ENCODE data around the gene ABCG8.

Gene ABCG8

DNA sequence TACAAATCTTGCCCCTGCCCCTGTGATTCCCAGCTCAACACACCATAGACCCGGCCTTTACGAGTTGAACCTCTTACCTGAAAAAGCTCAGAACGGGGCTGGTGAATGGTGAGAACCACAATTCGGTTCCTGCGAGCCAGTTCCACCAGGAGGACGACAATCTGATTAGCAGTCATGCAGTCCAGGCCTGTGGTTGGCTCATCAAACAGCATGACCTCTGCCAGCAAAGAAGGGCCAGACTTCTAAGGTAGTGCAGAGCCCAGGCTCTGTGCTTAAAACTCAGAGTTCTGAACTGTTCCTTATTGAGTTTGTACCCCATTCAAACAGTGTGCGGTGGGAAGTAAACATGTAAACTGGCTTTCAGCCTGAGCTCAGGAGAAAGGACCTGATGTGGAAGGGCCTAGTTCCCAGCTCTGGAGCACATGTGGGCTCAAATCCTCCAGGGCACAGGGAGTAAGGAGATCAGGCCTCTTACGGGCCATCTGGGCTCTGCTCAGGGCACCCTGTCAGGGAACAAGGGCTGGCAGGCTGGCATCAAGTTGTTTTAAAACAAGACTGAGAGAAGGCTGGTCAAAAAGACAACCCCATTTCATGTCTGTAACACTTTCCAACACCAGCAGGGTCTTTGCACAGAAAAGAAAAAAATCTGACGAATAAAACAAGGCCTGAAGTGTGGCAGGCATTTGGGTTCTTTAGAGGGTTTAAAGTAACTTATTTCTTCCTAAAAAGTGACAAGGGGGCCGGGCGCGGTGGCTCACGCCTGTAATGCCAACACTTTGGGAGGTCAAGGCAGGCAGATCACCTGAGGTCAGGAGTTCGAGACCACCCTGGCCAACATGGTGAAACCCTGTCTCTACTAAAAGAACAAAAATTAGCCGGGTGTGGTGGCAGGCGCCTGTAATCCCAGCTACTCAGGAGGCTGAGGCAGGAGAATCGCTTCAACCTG is 12.2 kb upstream of the ABCG8 start:
- DNase-seq, result no peak

DNA sequence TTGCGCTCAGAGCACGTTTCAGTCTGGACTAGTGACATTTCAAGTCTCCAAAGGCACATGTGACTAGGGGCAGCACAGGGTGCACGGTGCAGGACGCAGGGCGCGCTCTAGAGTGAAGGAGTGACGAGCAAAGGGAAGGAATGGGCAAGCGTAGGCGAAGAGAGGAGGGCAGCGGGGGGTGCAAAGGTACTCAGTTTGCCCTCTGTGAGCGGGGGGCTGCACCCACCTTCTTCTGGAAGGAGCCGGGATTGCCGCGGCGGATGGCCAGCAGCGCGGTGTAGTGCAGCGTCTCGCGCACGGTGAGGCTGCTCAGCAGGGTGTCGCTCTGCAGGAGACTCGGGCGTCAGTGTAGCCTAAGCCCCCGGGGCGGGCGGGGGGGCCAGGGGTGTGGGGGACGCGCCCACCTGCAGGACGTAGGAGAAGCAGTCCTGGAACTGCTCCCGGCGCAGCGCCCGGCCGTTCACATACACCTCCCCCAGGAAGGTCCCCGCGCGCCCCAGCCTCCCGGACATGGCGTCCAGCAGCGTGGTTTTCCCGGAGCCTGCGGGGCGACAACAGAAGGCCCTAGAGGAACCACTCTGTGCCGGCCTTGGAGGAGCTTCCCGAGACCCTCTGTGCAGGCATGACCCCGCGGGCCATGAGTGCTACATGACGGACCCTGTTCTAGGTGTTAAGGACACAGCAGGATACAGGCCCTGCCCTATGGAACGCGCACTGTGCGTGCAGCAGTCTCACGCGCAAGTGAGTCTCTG is 7.1 kb upstream of the ABCG8 start:
- no peak for DNase-seq

DNA sequence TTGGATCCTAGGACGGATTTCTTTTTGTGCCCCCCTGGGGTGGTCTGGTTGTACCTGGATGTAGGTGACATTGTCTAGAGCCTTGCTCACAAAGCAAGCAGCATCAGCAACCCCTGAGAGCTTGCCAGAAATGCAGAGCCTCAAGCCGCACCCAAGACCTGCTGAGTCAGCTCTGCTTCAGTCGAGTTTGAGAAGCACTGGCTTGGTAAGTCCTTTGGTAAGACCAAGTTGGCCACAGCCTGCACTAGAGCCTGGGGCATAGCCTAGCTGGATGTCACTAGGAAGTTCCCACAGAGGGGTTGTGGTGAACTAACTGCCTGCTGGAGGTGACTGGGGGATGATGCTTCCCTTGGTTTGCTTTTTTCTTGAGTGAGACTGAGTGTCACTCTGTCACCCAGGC is 6.3 kb upstream of the ABCG8 start:
- DNase-seq, result no peak

DNA sequence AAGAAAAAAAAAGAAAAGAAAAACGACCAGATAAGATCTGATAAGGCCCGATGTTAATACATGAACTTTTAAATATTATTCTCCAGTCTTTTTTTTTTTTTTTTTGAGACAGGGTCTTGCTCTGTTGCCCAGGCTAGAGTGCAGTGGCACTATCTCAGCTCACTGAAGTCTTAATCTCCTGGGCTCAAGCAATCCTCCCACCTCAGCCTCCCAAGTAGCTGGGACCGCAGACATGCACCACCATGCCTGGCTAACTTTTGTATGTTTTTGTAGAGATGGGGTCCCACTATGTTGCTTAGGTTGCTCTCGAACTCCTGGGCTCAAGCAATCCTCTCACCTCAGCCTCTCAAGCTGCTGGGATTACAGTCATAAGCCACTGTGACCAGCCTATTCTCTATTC is 1.7 kb upstream of the ABCG8 start:
- no peak for DNase-seq

DNA sequence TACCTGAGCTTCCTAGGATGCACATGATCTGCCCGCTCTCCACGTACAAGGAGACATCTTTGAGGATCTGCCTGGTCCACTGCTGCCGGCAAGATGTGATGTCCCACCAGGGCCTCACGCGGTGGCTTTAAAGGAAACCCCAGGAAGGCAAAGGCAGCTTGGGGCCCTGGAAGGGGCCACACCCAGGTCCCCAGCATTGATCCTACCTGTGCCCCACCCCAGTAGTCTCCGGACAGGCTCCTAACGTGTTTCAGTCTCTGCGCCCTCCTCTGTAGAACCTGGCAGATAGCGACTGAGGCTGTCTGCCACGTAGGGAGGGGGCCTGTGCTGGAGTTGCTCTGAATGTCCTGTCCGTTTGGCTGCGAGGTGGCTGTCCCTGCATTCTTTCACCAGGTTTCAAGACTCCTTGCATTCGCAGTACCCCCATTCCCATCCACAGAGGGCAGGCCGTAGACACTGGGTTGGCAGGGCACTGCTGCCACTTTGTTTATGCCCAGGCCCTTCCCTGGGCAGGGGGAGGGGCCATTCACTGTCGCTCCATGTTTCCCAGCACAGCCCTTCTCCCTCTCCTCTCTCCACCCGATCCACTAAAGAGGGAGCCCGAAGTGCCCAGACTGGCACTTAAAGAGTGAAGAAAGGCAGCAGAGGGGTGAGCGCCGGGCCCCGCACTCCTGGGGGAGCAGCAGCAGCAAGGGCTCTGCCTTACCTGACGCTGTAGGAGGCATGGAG is 776 bp upstream of the ABCG8 start:
- no peak for DNase-seq

DNA sequence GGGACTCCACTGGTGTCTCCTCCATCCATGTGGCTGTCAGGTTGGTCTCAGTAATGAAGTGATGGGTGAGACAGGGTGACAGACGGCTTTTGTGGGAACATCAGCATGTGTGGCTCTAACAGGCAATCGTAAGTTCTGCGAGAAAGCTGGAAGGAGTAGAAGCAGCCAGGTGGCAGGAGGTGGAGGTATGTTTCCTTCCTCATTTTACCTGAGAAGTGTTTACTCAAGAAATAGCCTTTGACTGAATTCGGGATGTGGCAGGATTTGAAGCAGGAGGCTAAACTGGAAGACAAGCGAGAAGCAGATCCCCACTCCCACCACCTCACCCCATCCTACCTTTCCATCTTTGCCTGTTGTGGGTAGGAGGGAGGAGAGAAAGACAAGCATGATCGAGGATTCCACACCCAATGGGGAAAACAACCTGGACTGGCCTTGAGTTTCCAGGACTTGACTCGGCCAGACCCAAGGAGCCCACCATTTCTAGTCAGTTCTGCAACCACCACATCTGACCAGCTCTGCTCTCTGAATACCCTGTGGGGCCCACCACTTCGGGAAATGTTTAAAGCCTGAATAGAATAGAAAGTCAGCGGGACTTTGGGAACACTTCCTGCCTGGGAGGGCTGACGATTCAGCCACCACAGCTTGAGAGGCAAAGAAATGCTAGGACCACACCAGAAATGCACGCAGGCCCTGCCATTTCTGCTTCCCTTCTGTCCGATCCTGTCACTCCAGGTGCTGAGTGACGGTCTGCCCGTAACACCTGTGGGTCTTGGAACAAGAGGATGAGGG is 1.2 kb downstream of the ABCG8 start:
- no peak for DNase-seq

DNA sequence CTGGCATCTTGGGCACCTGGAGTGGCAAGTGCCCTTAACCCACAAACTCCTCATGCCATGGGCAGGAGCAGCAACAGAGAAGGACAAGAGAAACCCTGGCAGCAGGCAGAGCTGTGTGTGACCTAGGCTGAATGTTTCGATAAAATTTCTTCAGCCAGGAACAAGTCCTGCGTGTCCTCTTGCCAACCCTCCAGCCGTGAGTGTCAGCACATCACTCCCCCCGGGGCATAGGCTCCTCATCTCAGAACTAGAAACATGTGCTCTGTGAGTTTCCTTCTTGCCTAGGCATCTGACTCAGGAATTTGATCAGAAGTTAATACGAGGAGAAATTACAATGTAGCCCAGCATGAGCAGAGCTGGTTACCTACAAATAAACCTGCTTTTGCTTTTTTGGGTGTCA is 2.2 kb downstream of the ABCG8 start:
- no peak for DNase-seq

DNA sequence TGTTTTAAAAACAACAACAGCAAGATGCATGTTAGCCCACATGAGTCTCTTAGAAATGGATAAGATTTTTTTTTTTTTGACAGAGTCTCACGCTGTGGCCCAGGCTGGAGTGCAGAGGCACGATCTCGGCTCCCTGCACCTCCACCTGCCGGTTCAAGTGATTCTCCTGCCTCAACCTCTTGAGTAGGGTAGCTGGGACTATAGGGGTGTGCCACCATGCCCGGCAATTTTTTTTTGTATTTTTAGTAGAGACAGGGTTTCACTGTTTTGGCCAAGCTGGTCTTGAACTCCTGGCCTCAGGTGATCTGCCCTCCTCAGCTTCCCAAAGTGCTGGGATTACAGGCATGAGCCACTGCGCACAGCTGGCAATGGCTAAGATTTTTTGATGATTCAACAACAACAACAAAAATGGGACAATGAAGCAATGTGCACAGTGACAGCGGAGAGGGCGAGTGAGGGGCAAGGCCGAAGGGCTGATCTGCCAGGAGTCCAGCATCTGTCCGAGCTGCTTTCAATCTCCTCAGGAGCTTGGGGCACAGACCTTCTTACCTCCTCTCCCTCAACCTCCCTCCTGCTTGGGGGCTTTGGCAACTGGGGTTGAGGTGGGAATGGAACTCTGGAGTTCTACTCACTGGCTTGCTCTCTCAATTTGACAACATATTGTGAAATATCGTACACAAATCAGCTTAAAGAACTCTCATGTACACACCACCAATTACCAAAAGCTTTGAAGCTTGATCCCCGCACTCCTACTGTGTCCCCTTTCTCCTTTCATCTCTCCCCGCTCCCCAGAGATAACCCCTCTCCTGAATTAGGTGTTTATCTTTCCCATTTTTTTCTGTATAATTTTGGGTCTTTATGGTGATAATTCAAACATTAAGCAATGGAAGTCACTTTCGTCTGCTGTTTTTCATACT is 3.4 kb downstream of the ABCG8 start:
- DNase-seq, result no peak

DNA sequence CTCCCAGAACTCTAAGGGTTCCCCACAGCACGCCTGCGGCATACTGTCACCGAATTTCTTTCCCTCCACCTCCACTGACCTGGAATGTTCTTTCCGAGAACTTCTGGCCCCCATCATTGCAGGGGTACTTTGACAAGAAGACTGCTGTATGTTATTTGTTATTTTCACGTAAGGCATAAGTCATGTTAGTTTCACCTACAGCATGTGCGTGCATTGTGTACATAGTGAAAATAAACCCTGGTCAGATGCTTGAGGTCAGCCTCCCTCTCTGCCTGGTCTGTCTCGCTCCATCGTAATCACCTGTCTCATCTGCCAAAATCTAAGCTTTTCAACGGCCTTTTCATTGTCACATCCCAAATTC is 4.1 kb downstream of the ABCG8 start:
- no peak for DNase-seq

DNA sequence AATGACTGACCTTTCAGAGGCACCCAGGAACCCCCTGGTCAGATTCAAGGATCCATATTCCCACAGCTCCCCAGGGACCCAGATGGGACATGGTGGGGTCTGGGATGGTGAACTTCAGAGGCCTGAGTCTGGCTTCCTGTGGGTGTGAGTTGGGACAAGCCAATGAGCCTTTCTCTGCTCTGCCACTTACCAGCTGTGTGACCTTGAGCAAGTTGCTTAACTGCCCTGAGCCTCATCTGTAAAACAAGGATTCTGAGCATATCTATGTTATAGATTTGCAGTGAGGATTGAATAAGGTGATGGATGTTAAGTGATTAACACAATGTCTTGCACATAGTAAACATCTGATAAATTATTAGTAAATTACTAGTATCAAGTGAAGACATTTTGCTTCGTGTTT is 6.4 kb downstream of the ABCG8 start:
- no peak for DNase-seq

DNA sequence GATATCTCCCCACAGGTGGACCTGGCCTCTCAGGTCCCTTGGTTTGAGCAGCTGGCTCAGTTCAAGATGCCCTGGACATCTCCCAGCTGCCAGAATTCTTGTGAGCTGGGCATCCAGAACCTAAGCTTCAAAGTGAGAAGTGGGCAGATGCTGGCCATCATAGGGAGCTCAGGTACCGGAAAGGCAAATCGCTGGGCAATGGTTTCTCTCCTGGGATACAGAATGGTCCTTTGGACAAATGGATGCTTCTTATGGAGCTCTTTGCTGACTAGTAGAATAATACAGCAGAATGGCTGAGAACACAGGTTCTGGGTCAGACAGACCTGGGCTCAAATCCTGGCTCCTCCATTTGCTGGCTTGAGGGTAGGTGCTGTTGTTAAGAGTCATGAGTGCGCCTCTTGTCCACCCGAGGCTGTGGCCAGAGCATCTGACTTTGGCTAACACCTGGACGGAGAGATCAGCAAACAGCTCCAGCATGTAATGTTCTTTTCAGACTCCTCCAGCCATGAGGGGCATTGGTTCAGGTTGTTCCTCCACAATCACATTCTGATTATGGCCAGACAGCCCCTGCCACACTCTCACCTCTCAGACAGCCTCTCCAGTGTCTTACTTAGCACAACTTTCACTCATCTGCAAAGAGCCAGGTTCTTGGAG is 7.5 kb downstream of the ABCG8 start:
- no peak for DNase-seq

DNA sequence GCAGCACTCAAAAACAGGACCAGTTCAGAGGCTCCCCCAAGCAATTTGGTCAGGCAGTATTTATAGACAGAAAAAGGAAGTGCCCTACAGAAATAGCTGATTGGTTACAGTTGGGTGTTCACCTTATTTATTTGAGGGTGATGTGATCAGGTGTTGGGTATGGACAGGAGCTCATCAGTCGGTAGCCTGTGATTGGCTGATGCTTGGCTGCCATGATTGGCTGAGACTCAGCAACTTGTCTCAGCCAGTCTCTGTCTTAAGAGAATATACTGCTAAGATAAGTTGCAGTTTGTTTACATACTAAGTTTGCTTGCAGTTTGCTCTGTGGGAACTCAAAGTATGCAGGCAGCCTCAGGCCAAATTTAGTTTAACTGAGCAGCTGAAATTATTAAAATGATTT is 9.4 kb downstream of the ABCG8 start:
- DNase-seq, result no peak

DNA sequence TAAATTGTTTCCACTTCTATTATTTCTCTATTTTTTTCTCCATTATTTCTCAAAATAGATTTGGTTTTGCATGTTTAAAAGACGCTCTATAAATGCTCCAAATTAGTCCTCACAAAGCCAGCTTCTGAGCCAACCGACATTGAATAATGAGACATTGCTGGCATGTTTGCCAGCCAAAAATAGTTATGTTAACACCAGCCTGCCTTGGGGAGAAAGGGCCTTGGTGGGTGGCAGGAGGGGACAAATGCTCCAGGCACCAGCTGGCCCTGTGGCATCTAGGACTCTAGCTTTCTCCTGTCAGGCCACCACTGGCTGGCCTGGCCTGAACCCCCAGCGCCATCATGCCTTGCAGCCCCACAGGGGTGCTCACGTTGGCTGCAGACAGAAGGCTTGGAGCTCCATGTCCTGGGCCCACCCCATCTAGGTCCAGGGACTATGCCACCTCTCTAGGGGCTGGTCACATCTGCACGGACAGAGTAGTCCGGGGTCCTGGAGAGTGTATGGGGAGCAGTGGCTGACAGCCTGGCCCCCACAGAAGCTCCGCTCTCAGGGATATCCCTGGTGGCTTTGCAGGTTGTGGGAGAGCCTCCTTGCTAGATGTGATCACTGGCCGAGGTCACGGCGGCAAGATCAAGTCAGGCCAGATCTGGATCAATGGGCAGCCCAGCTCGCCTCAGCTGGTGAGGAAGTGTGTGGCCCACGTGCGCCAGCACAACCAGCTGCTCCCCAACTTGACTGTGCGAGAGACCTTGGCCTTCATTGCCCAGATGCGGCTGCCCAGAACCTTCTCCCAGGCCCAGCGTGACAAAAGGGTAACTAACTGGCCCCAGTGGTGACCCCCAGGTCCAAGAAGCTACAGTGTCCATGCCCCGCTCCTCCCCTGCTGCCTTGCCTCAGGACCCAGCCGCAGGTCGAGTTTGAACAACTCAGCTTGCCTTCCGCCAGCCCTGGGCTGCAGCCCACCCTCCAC is 12.5 kb downstream of the ABCG8 start:
- DNase-seq, result no peak

DNA sequence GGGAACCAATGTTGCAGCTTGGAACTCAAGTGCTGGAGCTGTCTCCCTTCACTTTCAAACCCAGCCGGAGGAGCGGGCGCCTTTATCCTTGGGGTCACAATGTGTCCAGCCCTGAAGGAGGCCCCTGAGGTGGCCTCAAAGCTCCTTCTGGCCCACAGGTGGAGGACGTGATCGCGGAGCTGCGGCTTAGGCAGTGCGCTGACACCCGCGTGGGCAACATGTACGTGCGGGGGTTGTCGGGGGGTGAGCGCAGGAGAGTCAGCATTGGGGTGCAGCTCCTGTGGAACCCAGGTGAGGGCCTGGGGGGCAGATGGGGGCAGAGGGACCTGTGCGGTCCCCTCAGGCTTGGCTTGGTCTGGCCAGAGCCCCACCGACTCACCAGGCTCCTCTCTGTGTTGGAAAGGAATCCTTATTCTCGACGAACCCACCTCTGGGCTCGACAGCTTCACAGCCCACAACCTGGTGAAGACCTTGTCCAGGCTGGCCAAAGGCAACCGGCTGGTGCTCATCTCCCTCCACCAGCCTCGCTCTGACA is 13.5 kb downstream of the ABCG8 start:
- DNase-seq, result no peak

DNA sequence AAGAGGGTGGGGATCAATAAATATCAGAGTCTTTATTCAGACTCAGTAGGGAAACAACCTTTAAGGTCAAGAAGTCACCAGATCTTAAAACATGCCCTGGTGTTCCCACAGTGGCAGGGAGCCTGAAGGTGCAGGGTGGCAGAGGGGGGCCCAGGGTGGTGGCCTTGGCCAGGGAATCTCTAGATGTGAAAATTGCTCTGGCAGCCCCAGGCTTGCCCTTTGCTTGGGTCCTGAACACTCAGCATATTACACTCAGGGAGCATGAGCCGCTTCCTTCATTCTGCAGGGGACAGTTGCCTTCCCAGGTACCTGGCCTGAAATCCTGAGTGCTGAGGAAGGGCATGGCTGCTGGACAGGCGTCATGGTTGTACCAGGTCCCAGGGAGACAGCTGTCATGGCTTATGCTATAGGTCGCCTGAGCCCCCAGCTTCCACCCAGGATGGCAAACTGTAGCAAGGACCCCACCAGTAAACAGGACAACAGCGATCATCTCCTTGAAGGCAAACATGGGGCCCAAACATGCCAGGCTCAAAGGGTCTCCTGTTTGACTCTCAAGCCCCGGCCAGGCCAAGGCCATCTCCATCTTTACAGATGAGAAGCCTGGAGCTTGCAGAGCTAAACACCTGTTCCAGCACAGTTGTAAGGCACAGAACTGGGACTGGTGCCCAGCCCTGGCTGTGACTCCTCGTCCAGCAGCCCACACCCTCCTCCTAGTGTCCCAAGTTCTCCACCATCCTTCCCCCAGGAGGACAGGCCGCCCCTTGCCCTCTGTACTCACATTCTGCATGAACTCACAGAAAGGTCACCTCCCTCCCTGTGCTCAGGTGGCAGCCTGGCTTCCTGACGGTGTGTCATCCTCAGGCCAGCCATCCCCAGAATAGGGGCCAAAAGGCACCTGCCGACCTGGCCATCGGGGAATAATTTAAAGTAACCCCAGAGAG is 14.6 kb downstream of the ABCG8 start:
- no peak for DNase-seq

DNA sequence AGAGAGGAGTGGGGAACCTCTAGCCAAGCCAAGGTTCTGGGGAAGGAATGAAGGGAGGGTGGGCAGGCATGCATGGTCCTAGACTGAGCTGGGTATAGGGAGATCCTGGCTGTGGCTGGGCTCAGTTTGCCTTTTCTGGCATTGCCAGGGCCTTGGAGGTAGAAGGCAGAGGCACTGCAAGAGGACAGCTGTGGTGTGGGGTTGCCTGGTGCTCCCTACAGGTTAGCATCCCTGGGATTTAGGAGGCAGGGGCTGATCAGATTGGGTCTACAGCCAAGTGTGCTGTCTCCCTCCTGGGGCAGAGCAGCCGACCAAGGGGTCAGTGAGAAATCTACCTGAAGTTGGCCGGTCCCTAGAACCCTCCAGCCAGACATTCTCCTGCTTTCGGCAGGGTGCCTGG is 15.9 kb downstream of the ABCG8 start:
- DNase-seq, result no peak

DNA sequence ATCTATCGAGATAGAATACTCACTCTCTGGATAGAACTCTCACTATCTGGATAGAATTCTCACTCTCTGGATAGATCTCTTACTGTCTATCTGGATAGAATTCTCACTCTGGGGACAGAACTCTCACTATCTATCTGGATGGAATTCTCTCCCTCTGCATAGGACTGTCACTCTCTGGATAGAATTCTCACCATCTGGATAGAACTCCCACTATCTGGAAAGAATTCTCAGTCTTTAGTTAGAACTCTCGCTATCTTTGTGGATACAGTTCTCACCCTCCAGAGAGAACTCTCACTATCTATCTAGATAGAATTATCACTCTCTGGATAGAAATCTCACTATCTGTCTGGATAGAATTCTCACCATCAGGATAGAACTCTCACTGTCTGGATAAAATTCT is 16.5 kb downstream of the ABCG8 start:
- DNase-seq, result no peak

DNA sequence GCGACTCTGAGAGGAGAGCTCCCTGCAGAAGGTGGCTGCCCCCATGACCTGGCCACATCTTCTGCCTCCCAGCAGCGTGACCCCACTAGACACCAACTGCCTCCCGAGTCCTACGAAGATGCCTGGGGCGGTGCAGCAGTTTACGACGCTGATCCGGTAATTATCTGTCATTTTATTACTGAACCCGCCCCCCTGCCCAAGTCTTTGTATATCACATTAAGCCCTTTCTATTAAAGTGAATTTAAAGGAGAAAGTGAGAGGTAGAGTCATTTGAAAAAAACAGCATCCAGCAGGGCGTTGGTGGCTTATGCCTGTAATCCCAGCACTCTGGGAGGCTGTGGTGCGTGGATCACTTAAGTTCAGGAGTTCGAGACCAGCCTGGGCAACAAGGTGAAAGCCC is 33.4 kb downstream of the ABCG8 start:
- no peak for DNase-seq

Data from stimulated activated CD4-positive, alpha-beta T cell treated with anti-CD3 and anti-CD28 coated beads, Interleukin-12 subunit alpha, Interleukin-12 subunit beta, amount 100 ng/mL, for 4 hours (primary cell).